H1 (cell line): ENCODE data around the gene KLF18. TPM values are rescaled to one million over a fixed set of nuclear protein-coding genes. Genes with fewer than 3 reads are reported as not detected.

Experiments used
- CTCF ChIA-PET: fragments of 300-600 bp; sonication (Branson Sonifier 250); formaldehyde crosslinking; loops from one replicate; lab custom pipeline; 2021; ENCODE audit not compliant: partially characterized antibody; lab: Charles Lee
- POLR2A ChIA-PET: fragments of 300-600 bp; sonication (Branson Sonifier 250); formaldehyde crosslinking; loops from one replicate; lab custom pipeline; 2021; ENCODE audit warnings: inconsistent platforms; ENCODE audit not compliant: partially characterized antibody; lab: Charles Lee
- DNase-seq, 2 experiments: peaks; one replicate each; pipeline versions ENCODE4 v3.0.0 to v3.0.0-alpha.2; 2010 to 2022; ENCODE audit warnings: low spot score in 2 of 2, low read depth in 1 of 2, mixed read lengths in 1 of 2
- FAIRE-seq: peaks from 2 replicates; lab custom pipeline; 2011; peaks lifted over from hg19 to GRCh38; lab: Jason Lieb, UNC
- H2AFZ ChIP-seq: 2 replicates; pipeline ENCODE4 v1.8.1; 2012; ENCODE audit warnings: low read length, inconsistent platforms
- H2AK5ac ChIP-seq: 2 replicates; pipeline ENCODE4 v1.6.1; 2013; ENCODE audit warnings: low read depth, low read length
- H2BK120ac ChIP-seq: replicated peaks from 2 replicates; pipeline ENCODE3; 2013; ENCODE audit warnings: low read depth, low read length, inconsistent platforms
- H2BK12ac ChIP-seq: 2 replicates; pipeline ENCODE4 v1.6.1; 2013; ENCODE audit warnings: low read depth, low read length
- H2BK15ac ChIP-seq: 2 replicates; pipeline ENCODE4 v1.6.1; 2013; ENCODE audit warnings: low read length
- H2BK20ac ChIP-seq: 2 replicates; pipeline ENCODE4 v1.6.1; 2013; ENCODE audit warnings: low read length
- H2BK5ac ChIP-seq: 2 replicates; pipeline ENCODE4 v1.6.1; 2013; ENCODE audit warnings: low read depth, low read length
- H3K14ac ChIP-seq: 2 replicates; pipeline ENCODE4 v1.6.1; 2013; ENCODE audit warnings: inconsistent platforms; ENCODE audit not compliant: insufficient read length
- H3K18ac ChIP-seq: 2 replicates; pipeline ENCODE4 v1.6.1; 2013; ENCODE audit warnings: low read length; ENCODE audit errors: extremely low read depth
- H3K23ac ChIP-seq: 2 replicates; pipeline ENCODE4 v1.6.1; 2013; ENCODE audit warnings: inconsistent platforms; ENCODE audit not compliant: insufficient read length
- H3K23me2 ChIP-seq: 2 replicates; pipeline ENCODE4 v1.6.1; 2013; ENCODE audit warnings: low read depth, low read length
- H3K27ac ChIP-seq: 2 replicates; pipeline ENCODE4 v1.6.1; 2011; ENCODE audit warnings: low read depth, low read length, inconsistent platforms
- H3K27me3 ChIP-seq, 4 experiments: replicated peaks in 1 of 4; 1 replicate in 1 of 4; 2 replicates in 3 of 4; pipeline versions ENCODE4 v1.6.1 to v1.8.1; 2011 to 2013; ENCODE audit warnings: low read length in 3 of 4, mild to moderate bottlenecking in 3 of 4, inconsistent platforms in 2 of 4, mixed read lengths in 2 of 4, moderate library complexity in 1 of 4; ENCODE audit not compliant: control insufficient read depth in 3 of 4, insufficient read depth in 3 of 4; ENCODE audit errors: extremely low read depth in 1 of 4
- H3K36me3 ChIP-seq, 4 experiments: 2 replicates each; pipeline versions ENCODE4 v1.6.1 to v1.8.1; 2011 to 2013; ENCODE audit warnings: mild to moderate bottlenecking in 4 of 4, low read length in 3 of 4, moderate library complexity in 2 of 4, control low read depth in 1 of 4, inconsistent platforms in 1 of 4; ENCODE audit not compliant: insufficient read depth in 4 of 4, control insufficient read depth in 2 of 4
- H3K4ac ChIP-seq: replicated peaks from 2 replicates; pipeline ENCODE3; 2013; ENCODE audit warnings: low read length, low read depth, mixed read lengths, inconsistent platforms; ENCODE audit not compliant: insufficient read length
- H3K4me1 ChIP-seq, 4 experiments: replicated peaks in 1 of 4; 1 replicate in 1 of 4; 2 replicates in 3 of 4; pipeline versions ENCODE4 v1.6.1 to v1.8.1; 2011 to 2013; ENCODE audit warnings: low read length in 3 of 4, inconsistent platforms in 2 of 4, mixed read lengths in 1 of 4; ENCODE audit not compliant: insufficient read depth in 4 of 4, control insufficient read depth in 3 of 4
- H3K4me2 ChIP-seq, 2 experiments: 2 replicates each; pipeline versions ENCODE4 v1.6.1 to v1.8.1; 2011 to 2013; ENCODE audit warnings: low read depth in 2 of 2, low read length in 2 of 2, control low read depth in 1 of 2, inconsistent platforms in 1 of 2, mild to moderate bottlenecking in 1 of 2; ENCODE audit not compliant: insufficient read depth in 1 of 2
- H3K4me3 ChIP-seq, 4 experiments: fragments of 200-600, 300-600 bp in 1 of 4; sonication (generic), shearing (Covaris generic), sonication (Bioruptor Twin) in 1 of 4; 2 replicates each; pipeline versions ENCODE4 v1.5.1 to v1.8.1; 2011 to 2016; ENCODE audit warnings: low read length in 4 of 4, low read depth in 3 of 4, control low read depth in 2 of 4, inconsistent platforms in 2 of 4, mild to moderate bottlenecking in 2 of 4, mixed read lengths in 1 of 4, moderate library complexity in 1 of 4; ENCODE audit not compliant: insufficient read depth in 2 of 4; ENCODE audit errors: extremely low read depth in 1 of 4
- H3K56ac ChIP-seq: replicated peaks from 2 replicates; pipeline ENCODE3; 2013; ENCODE audit warnings: low read depth, mild to moderate bottlenecking, mixed read lengths, low read length, inconsistent platforms; ENCODE audit not compliant: insufficient read length
- H3K79me1 ChIP-seq: 2 replicates; pipeline ENCODE4 v1.6.1; 2013; ENCODE audit warnings: low read depth, low read length, control low read depth
- H3K79me2 ChIP-seq, 2 experiments: 2 replicates each; pipeline versions ENCODE4 v1.6.1 to v1.8.1; 2012 to 2013; ENCODE audit warnings: low read length in 2 of 2, mild to moderate bottlenecking in 2 of 2, inconsistent platforms in 1 of 2; ENCODE audit not compliant: insufficient read depth in 2 of 2, control insufficient read depth in 1 of 2
- H3K9ac ChIP-seq, 4 experiments: replicated peaks in 1 of 4; 1 replicate in 1 of 4; 2 replicates in 3 of 4; pipeline versions ENCODE4 v1.6.1 to v1.8.1; 2011 to 2013; ENCODE audit warnings: low read depth in 3 of 4, low read length in 3 of 4, control low read depth in 2 of 4, mild to moderate bottlenecking in 2 of 4, moderate library complexity in 2 of 4, inconsistent platforms in 1 of 4; ENCODE audit errors: extremely low read depth in 1 of 4
- H3K9me3 ChIP-seq, 2 experiments: 2 replicates each; pipeline versions ENCODE4 v1.6.1 to v1.8.1; 2012 to 2013; ENCODE audit warnings: mild to moderate bottlenecking in 2 of 2, moderate library complexity in 2 of 2, control low read depth in 1 of 2, inconsistent platforms in 1 of 2, low read depth in 1 of 2, low read length in 1 of 2, mixed read lengths in 1 of 2; ENCODE audit not compliant: insufficient read depth in 2 of 2
- H4K20me1 ChIP-seq, 2 experiments: replicated peaks in 1 of 2; 2 replicates each; pipeline versions ENCODE3 to v1.8.1; 2011 to 2013; ENCODE audit warnings: inconsistent platforms in 2 of 2, low read length in 2 of 2, mild to moderate bottlenecking in 1 of 2; ENCODE audit not compliant: insufficient read depth in 2 of 2, control insufficient read depth in 1 of 2
- H4K5ac ChIP-seq: 2 replicates; pipeline ENCODE4 v1.6.1; 2013; ENCODE audit warnings: low read length, low read depth, mixed read lengths, inconsistent platforms; ENCODE audit not compliant: insufficient read length
- H4K8ac ChIP-seq: 2 replicates; pipeline ENCODE4 v1.8.0; 2013; ENCODE audit warnings: mild to moderate bottlenecking, moderate library complexity, low read length, inconsistent platforms; ENCODE audit not compliant: insufficient read depth; ENCODE audit errors: extremely low read depth
- H4K91ac ChIP-seq: replicated peaks from 2 replicates; pipeline ENCODE3; 2013; ENCODE audit warnings: low read length, mixed read lengths, inconsistent platforms; ENCODE audit not compliant: insufficient read length
- BRCA1 ChIP-seq: IDR thresholded peaks from 2 replicates; pipeline ENCODE4 v1.6.1; 2012; ENCODE audit warnings: low read depth, low read length, improper control_type of control experiment
- FOSL1 ChIP-seq: IDR thresholded peaks from 2 replicates; pipeline ENCODE4 v1.6.1; 2011; ENCODE audit warnings: mild to moderate bottlenecking, low read depth, low read length, moderate library complexity; ENCODE audit not compliant: insufficient read depth
- MAX ChIP-seq: IDR thresholded peaks from 2 replicates; pipeline ENCODE4 v1.6.1; 2012; ENCODE audit warnings: inconsistent platforms
- POLR2AphosphoS5 ChIP-seq: IDR thresholded peaks from 2 replicates; pipeline ENCODE4 v1.6.1; 2011; ENCODE audit warnings: low read depth, low read length
- SP2 ChIP-seq: IDR thresholded peaks from 2 replicates; pipeline ENCODE4 v1.6.1; 2012; ENCODE audit warnings: mild to moderate bottlenecking, low read length, inconsistent platforms
- SP4 ChIP-seq: IDR thresholded peaks from 2 replicates; pipeline ENCODE4 v1.6.1; 2012; ENCODE audit warnings: low read length, inconsistent platforms
- WGBS, 2 experiments: shearing (Covaris generic) in 1 of 2; methylation state at CpG; one replicate each; pipeline versions ENCODE4 v1.1.6 to v1.1.7; 2013 to 2015; ENCODE audit warnings: low lambda C conversion rate in 2 of 2, mixed read lengths in 2 of 2, inconsistent platforms in 1 of 2, low coverage in 1 of 2, missing lambda C conversion rate in 1 of 2; ENCODE audit not compliant: insufficient replicate concordance in 2 of 2, insufficient coverage in 1 of 2, insufficient read length in 1 of 2; ENCODE audit errors: extremely low coverage in 1 of 2, missing lambda C conversion rate in 1 of 2; 5-methylcytosine and 5-hydroxymethylcytosine counted together
- polyA plus RNA-seq, 7 experiments: library from polyadenylated mRNA; depleted of rRNA in 3 of 7; stranded (reverse) in 5 of 7; unstranded in 2 of 7; fragments of >200 nt in 5 of 7; fragments of 200-250 nt in 2 of 7; gene quantifications; 1 replicate in 5 of 7; 2 replicates in 1 of 7; 4 replicates in 1 of 7; pipeline versions ENCODE4 v1.2.1 to v1.2.3, GENCODE V29; 2011 to 2013; ENCODE audit warnings: missing spikeins in 2 of 7, mixed read lengths in 2 of 7
- total RNA-seq: library from RNA; stranded (reverse); fragmentation: NEBNext Ultra II Directional; extraction: Animal tissue kit (Norgen Biotek cat#: 25700); gene quantifications from 2 replicates; pipeline ENCODE4 v1.2.1, GENCODE V29; 2021

Gene KLF18
- total and polyA plus RNA-seq, 2 of the 8 experiments (the other 6 are each of a cell fraction or from before 2014, with no cell fraction given), result 0.09 to 0.15 TPM

GRCh38 chr1:44105810-44106209, 35.6 kb downstream of the KLF18 start:
- Histone ChIP-seq H2BK120ac (no peak overlapping the region), H4K5ac (no peak overlapping the region), H2BK15ac (no peak overlapping the region), H2AK5ac (no peak overlapping the region), H3K79me1 (no peaks in the 10 kb centered on the region), H3K4me1 (no peaks in the 10 kb centered on the region), H3K9ac (no peak overlapping the region), H2BK12ac (no peak overlapping the region), H3K4me2 (no peak overlapping the region), H2BK5ac (no peak overlapping the region), H3K9me3 (no peaks in the 10 kb centered on the region), H4K8ac (no peak overlapping the region), H3K23me2 (no peaks in the 10 kb centered on the region), H3K4me3 (no peak overlapping the region), H3K23ac (no peak overlapping the region), H3K14ac (no peak overlapping the region), H4K91ac (no peak overlapping the region), H3K79me2 (no peaks in the 10 kb centered on the region), H3K27me3 (peaks cover 0 to 2% (median 0%) of the 10 kb centered on the region in 4 experiments; a peak in 1 of 7 replicates), H2AFZ (no peak overlapping the region), H3K56ac (no peak overlapping the region), H2BK20ac (no peak overlapping the region), H3K4ac (no peak overlapping the region), H3K18ac (no peak overlapping the region), H3K36me3 (no peaks in the 10 kb centered on the region), H4K20me1 (no peaks in the 10 kb centered on the region), H3K27ac (no peak overlapping the region)
- DNase-seq, result no peak
- ChIA-PET POLR2A (no interaction called here), CTCF (interaction anchor here (0.7 to 3.9 kb wide), 4 partner anchors 13 to 408 kb away, joined by 3 to 38 read pairs (median 3); no protein-coding TSS in a partner anchor)
- FAIRE-seq, result no peak
- 82% methylated on average over 3 of the region's 3 CpGs; no CpG with 5 or more reads in 1 of the 2 experiments for WGBS, 2 experiments
- TF ChIP-seq SP2 (no peak), MAX (no peak), POLR2AphosphoS5 (no peak), BRCA1 (no peak), FOSL1 (no peak), SP4 (no peak)
